Activated CD8-positive, alpha-beta memory T cell treated with anti-CD3 and anti-CD28 coated beads for 4 hours (primary cell): ENCODE measurements around the gene LPAR5.

Source experiments
- DNase-seq, 2 donors: peaks; one replicate each; pipeline ENCODE4 v3.0.0-alpha.2; 2020; ENCODE audit warnings: low read depth in 2 of 2

The LPAR5 gene

DNA sequence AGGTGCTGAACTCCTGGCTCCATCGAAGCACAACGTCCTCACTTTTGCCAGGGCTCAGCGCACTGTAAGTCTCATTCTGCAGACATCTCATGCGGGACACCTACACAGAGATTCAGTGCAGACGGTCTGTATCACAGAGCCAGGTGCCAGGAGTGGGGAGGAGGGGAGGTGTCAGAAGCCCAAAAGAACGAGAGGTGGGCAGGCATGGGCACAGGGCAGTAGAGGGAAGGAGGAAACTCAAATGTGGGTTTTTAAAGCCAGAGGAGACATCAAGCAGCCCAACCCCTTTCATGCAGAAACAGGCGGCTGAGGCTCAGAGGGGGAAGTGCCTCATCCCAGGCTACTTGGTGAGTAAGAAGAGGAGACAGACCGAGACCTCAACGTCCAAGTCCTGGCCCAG is 2.5 kb upstream of the LPAR5 start:
- no peak for DNase-seq

DNA sequence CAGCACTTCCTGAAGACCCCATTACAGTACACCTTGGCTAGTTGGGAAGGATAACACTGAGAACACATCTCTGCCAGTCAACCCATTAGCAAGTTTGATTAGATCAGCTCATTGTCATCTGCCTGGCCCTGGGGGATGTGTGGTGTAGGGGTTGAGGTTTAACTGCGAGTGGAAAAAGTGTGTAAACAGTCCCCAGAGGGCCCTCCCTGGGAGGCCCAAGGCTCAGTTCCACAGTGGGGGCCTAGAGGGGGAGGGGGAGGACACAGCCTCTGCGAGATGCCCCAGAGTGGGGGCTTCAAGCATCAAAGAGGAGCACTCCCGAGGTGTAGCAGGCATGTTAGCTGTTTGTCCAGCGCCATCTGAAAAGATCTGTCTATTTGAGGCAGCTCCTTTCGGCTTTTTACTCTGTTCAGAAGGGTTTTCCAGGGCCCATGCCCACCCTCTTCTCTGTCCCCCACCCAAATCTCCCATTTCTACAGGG is 344 bp downstream of the LPAR5 start:
- DNase-seq: peak; percentile 50 to 70

DNA sequence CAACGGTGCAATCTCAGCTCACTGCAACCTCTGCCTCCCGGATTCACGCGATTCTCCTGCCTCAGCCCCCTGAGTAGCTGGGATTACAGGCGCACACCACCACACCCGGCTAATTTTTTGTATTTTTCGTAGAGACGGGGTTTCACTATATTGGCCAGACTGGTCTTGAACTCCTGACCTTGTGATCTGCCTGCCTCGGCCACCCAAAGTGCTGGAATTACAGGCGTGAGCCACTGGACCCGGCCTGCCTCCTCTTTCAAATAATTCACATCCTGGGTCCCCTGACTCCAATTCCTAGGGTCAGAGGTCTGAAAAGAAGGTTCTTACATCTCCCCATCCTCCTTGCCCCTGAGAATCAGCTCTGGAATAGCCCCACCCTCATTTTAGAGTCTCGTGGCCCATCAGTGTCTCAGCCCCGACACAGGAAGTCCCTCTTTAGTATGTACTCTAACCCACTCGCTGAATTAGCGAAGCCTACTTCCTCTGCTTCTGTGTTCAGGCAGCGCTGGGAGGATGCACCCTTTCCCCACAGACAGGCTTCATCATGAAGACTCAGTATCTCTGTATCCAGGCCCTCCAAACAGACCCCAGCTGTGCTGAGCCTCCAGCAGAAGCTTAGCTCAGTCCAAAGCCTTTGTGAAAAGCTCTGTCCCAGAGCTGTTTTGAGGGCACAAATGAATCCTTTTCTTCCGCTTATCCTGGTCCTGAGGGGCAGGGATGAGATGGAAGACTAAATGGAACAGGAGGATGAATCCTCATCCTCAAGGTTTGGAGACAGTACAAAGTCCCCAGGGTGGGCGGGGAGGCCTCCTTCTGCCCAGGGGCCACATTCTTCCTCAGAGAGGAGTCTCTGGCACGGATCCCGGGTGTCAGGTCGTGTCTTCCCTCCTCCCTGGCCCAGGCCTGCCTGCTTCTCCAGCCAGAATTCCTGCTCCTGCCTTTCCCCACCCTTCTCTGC is 3.5 kb downstream of the LPAR5 start:
- no peak for DNase-seq

DNA sequence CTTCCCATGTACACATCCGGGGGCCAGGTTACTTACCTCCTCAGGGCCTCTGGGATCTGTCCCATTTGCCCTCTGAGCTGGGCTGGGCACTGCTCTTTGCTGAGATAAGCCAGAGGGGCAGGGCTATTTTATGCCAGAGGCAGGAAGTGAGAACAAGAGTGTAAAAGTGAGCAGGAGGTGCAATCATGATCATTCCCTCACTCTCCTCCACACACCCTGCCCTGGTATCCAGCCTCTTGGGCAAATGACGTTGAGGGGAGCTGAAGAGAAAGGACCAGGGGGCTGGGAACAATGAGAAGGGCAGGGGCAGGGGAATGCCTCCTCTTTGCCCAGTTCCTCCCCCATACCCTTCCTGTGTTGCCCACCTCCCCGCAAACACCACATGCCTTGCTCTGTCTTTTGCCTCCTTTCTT is 4.2 kb downstream of the LPAR5 start:
- DNase-seq: no peak

DNA sequence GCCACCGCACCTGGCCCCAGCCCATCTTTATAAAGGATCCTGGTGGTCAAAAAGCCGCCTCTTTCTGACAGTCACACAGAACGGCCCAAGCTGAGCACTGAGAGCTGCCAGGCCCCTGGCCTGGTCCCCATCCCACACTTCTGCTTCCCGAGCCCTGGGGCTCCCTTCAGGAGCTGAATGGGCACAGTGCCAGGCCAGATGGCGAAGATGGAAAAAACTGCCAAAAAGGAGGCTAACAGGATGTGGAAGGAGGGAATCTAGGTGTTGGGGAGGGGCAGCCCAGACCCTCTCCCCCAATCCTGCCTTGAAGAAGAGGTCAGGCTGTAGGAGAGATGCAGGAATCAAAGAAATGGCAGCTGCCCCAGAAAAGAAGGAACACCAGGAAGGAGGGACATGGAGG is 5.0 kb downstream of the LPAR5 start:
- no peak for DNase-seq

DNA sequence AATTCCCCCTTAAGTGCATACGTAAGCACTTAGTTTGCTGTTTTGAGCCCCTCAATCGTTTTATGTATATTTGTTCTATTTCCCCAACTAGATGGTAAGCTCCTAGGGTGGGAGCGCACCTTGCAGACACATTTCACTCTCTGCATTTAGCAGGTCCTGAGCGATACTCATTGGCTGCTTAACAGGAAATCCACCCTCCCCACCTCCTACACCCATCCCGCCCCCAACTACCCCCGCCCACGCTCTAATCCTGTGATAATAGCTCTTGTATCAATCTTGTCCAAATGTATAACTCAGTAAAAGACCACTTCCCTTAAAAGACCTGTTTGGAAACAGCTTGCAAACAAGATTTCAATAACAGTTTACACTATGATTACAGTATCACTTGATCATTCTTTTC is 8.1 kb downstream of the LPAR5 start:
- DNase-seq: no peak

DNA sequence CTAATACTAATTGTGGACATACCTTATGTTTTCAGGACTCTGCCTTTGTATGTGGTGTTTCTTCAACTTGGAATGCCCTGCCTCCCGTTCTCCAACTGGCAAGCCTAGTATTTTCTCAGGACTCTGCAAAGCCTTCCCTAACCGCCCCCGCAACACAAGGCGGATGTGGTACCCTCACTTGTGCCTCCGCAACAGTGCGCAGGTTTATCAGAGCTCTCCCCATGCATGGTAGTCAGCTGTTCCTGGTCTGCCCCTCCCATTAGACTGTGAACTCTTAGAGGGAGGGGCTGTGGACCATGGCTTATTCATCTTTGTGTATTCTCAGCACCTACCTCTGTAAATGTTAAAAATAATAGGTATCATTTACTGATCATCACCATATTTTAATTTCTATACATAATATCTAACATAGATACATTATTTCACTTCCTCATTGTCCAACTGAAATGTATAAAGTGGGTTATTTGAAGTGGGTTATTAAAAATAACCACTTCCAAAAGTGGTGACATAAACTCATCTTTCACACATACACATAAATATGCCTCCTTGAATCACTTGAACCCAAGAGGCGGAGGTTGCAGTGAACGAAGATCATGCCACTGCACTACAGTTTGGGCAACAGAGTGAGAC is 9.0 kb downstream of the LPAR5 start:
- DNase-seq: no peak

DNA sequence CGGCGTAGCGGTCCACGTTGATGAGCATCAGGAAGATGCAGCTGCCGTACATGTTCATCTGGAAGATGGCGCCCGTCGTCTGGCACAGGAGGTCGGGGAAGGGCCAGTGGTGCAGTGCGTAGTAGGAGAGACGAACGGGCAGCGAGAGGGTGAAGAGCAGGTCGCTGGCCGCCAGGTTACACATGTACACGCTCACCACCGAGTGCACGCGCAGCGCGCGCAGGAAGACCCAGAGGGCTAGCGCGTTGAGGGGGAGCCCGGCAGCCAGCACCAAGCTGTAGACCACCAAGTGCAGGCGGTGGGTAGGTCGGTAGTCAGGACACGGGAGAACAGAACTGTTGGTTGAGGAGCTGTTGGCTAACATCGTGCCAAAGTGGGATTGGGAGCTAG is 14.9 kb downstream of the LPAR5 start:
- DNase-seq: no peak

DNA sequence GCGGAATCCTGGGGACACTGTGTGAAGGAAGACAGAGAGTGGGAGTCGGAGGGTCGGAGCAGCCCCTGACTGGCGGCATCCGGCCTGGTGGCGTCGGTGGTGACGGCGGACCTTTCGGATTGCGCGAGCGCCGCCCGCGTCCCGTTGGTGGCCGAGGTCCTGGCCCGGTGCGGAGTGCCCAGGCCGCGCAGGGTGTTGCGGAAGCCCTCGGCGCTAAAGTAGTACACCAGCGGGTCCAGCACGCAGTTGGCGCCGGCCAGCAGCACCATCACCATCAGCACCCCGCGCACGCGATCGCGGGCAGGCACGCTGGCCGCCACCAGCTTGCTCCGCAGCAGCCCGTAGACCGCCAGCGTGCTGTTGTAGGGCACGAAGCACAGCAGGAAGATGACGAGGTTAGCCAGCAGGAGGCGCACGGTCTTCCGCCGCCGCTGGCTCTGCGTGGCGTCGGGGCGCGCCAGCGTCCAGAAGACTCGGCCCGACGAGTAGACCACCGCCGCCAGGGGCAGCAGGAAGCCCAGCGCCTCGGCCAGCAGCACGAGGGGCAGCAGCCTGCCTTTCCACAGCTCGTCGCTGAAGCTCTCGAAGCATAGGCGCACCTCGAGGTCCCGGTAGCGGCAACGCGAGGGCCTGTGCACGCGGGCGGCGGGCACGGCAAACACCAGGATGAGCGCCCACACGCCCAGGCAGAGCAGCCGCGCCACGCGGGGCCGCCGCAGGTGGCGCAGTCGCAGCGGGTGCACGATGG is 15.4 kb downstream of the LPAR5 start:
- no peak for DNase-seq

DNA sequence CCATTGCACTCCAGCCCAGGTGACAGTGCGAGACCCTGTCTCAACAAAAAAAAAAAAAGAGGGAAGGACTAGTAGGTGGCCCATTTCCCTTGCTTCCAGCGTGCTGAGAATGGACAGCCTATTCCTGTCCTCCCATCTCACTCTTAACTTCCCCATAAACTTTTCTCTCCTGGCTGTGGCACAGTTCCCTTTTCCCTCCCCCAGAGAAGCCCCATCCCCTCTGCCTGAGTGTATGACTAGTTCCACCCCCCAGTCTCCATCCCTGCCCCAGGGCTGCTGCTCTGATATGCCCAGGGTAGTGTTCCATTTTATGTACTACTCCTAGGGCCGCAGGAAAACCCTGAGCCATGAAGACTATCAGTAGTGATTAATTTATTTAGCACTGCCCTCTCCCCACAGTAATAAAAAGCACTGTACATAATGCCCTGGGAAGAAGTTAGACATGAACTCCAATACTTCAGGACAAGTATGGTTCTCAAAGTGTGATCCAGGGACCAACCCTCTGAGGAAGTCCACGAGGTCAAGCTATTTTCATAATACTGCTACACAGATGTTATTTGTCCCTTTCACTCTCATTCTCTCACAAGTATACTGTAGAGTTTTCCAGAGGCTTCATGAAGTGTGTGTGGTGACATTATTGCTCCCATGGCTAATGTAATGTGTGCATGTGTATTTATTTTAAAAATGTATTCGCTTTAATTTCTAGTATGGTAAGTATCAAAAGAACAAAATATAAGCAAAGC is 17.1 kb downstream of the LPAR5 start:
- no peak for DNase-seq

DNA sequence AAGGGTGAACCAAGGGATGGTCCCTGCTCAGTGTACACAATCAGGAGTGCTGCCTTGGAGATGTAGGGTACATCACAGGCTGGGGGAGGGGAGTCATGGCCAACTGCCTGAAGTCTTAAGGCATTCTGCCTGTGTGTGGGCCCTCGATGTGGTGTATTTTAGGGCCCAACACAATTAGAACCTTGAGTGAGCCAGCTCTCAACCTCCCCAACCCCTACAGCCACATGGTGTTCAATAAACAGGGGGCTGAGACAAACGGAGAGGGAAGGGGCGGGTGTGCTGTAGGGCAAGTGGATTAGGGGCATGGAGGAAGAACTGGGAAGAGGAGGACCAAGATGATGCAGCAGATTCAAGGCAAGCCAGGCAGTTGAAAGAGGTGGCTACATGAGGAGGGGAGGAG is 20.0 kb downstream of the LPAR5 start:
- no peak for DNase-seq

DNA sequence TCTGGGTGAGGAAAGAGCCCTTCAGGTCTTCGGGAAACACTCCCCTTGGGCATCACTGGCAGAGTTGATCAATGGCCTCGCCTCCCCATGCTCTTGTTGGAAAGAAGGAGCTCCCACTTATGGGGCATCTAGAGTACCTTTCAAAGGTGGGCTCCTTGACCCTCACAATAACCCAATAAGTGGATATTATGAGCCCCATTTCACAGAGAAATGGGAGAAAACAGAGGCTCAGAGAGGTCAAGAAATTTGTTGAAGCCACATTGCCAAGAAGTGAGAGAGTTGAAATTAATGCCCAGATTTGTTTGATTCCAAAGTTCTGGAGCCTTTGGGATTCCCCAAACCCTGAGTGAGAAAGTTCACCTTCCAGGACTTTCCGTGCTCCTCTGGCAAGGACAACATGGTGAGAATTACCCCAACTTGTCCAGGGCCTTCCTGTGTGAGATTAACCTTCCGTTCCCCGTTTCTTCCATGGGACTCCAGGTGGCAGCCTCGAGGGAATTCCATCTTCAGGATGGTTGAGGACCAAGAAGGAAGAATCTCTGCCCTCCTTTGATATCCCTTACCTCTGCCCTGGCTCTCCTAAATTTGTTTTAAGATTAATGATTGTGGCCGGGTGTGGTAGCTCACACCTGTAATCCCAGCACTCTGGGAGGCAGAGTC is 21.1 kb downstream of the LPAR5 start:
- DNase-seq: no peak

DNA sequence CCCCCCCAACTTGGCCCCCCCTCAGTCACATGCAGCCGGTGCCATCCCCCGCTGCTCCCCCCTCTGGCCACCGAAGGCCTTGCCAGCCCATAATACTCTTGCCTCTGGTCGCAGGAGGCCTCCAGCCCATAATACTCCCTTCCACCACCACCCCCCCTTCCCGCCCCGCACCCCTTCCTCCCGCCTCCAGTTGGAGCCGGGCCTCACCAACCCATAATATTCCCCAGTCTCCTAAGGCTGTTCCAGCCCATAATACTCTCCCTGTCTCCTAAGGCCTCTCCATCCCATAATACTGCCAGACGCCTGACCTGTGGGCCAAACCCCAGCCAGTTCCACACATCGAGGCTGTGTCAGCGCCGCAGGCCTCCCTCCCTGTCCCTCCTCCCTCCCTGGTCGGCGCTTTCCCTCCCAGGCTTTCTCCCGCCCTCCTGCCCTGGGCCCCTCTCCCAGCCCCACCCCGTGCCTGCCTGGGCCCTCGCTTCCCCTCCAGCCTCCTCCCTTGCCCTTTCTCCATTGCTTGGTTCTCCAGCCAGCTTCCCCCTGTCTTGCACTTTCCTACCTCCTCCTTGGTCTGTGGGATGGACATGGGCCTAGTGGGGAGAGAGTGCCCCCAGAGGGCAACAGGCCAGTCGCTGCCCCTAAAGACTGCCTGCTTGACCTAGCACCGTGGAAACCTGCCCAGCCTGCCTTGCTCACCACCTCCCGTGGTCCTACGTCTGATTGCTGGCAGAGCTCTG is 21.8 kb downstream of the LPAR5 start:
- no peak for DNase-seq

DNA sequence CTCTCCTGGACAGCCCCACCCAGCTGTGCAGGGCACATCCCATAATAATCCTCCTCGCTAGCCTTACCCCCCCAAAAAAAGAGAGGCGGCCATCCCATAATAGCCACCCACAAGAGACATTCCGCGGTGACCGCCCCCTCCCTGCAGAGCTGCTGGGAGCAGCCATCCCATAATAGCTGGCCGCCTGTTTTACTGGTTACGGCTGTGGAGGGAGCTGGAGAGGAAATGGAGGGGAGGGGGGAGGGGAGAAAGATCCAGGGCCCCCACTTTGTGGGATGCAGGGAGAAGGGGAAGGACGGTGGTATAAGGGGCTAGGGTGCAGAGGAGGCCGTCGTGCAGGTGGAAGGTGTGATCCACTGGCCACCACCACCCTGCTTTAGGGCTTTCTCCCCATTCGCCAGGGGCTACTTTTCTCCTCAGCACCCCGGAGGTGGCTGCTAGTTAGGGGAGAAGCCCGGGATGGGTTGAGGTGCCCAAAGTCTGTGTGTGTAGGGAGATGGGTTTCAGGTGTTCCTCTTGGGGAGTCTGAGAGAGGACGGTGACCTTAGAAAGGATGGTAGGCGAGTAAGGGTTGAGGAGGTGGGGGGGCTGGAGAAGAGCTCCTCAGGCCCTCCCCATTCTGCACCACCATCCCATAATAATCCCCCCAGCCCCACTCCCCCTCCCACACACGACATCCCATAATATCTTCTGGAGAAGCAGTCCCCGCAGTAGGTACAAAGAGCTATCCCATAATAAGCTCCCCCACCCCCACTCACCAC is 22.6 kb downstream of the LPAR5 start:
- DNase-seq: no peak

DNA sequence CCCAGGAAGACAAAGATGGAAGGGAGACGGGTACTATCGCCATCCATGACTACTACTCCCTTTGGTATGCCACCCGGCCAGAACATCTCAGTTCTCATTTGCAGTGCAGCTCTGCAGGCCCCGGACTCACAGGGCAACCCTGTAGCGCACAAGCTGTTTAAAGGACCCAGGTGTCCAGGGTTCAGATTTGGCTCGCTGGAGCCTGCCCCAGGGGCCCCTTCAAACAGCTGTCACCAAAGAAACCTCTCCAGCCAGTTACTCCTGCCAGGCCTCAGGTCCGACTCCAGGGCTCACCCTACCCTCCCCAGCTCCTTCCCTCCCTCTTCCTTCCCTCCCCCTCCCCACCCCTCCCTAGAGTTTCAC is 23.1 kb downstream of the LPAR5 start:
- DNase-seq: no peak

DNA sequence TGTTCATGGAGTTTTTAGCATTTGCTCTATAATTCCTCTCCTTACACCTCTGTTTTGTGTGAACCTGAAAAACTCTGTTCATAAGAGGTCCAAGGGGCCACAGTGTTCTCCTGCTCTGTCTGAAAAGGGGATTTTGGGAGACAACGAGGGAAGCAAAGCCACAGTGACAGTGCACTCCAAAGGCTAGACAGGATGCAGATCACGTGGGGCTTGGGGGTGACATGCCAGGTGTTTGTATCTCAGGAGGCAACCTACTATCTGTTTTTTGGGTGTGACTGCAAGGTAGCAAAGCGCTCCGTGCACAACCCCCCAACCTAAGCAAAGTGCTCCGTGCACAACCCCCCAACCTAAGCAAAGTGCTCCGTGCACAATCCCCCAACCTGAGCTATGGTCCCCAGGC is 23.5 kb downstream of the LPAR5 start:
- DNase-seq: no peak

DNA sequence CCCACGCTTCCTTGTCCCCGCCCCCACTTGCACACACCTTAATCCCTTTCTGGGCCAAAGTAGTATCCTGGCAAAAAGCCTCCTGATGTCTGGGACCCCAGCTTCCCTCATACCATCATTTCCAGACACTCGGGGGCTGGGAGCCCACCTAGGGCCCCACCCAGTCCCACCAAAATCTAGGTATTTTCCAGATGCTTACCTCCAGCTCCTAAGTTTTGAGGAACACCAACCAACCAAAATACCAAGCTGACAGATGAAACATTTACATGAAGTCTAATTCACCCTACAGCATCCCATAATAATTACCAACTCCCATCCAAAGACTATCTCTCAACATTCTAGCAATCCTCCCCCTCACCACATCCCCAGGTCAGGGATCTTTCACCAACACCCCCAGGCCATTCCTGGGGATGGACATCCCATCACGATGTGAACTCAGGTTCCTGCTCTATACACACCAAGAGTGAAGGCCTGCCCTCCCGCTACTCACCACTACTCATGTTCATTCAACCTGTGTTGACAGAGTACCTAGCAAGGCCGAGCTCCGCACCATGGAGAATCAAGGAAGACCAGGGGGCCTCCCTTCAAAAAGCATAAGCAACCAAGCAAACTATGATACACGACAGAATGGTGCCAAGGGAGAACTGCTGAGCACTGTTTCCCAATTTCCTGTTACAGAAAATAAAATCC is 27.0 kb downstream of the LPAR5 start:
- DNase-seq: no peak

DNA sequence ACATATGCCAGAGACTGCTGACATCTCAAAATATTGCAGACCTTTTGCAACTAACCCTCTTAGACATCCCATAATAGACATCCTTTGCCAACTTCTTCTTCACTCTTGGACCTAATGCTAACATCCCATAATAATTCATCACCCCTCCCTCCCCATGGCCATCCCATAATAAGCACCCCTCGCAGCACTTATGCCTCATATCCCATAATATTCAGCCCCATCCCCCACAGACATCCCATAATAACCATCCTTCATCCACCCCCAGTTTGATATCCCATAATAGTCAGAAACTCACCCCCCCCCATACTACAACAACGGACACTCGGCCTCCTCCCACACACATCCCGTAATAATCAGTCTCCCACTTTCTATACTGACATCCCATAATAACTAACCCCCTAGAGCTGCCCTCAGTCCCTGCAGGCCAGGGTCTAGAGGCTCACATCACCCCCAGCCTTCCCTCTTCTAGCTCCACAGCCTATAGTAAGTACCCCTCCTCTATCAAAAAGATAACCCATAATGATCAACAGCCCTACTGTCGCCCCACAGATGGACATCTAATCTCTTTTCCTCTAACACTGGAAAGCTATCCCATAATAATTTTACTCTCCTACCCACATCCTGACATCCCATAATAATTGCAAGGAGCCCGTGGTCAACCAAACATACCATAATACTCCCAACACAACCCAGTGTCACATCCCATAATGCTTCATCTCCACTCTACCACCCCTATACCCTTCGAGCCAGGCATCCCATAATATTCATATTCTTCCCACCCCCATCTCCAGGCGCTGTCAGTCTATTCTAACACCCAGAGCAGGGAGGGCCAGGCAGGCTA is 27.8 kb downstream of the LPAR5 start:
- peak; percentile 26 to 46 for DNase-seq
